Peyer's patch (tissue), 4 donors: Measurements from ENCODE around the gene IPCEF1. TPM values are rescaled to one million over a fixed set of nuclear protein-coding genes. Genes with fewer than 3 reads are reported as not detected.
A peak's percentile ranks its signal among the peaks of the same experiment; 100 is the strongest.

Experiments
- DNase-seq, 3 donors: peaks; one replicate each; pipeline ENCODE4 v3.0.0-alpha.2; 2017 to 2019
- H3K27ac ChIP-seq, 4 donors: fragments of 200-600 bp; sonication (generic); one replicate each; pipeline ENCODE4 v1.5.1; 2016 to 2019
- H3K27me3 ChIP-seq, 2 donors: fragments of 200-600 bp; sonication (generic); one replicate each; pipeline ENCODE4 v1.5.1; 2019
- H3K36me3 ChIP-seq, 3 donors: fragments of 200-600 bp; sonication (generic); one replicate each; pipeline ENCODE4 v1.5.1; 2016 to 2019
- H3K4me1 ChIP-seq, 4 donors: fragments of 200-600 bp; sonication (generic); one replicate each; pipeline ENCODE4 v1.5.1; 2016 to 2019
- H3K4me3 ChIP-seq, 4 donors: fragments of 200-600 bp; sonication (generic); 1 replicate in 3 of 4; 2 replicates in 1 of 4; pipeline ENCODE4 v1.5.1; 2016 to 2019; ENCODE audit warnings: mild to moderate bottlenecking in 1 of 4
- H3K9me3 ChIP-seq, 4 donors: fragments of 200-600 bp; sonication (generic); one replicate each; pipeline ENCODE4 v1.5.1; 2016 to 2019; ENCODE audit warnings: mild to moderate bottlenecking in 1 of 4
- CTCF ChIP-seq, 6 experiments: fragments of 450-650 bp in 4 of 6; fragments of 200-600 bp in 2 of 6; sonication (generic) in 1 of 6; IDR thresholded peaks; one replicate each; pipeline ENCODE4 v1.5.1; 2017 to 2019; ENCODE audit warnings: antibody characterized with exemption in 6 of 6, mild to moderate bottlenecking in 3 of 6, moderate library complexity in 1 of 6
- POLR2A ChIP-seq, 2 donors: fragments of 450-650 bp; IDR thresholded peaks; one replicate each; pipeline ENCODE4 v1.5.1; 2017; ENCODE audit warnings: antibody characterized with exemption in 2 of 2, mild to moderate bottlenecking in 2 of 2, moderate library complexity in 2 of 2
- total RNA-seq, 4 donors: library from RNA; depleted of rRNA; stranded (reverse); fragments of >200 nt; gene quantifications; one replicate each; pipeline ENCODE4 v1.1.0, GENCODE V29; 2016

The IPCEF1 gene
- total RNA-seq, 4 donors from 2014 or later = 2.1 to 19.8 (median 9.4) TPM

GRCh38 chr6:154229786-154230185, 126.8 kb downstream of the IPCEF1 start:
- no peaks in the 10 kb centered on the region for H3K9me3 ChIP-seq
- H3K4me3 ChIP-seq = peak overlapping the region in 3 of 4 donors; percentile 1 to 10 (median 10)
- TF ChIP-seq POLR2A (IDR thresholded peaks at IDR 0.05) (no peak), CTCF (IDR thresholded peaks at IDR 0.05) (no peak)
- no peaks in the 10 kb centered on the region for H3K27me3 ChIP-seq
- no peak overlapping the region for H3K27ac ChIP-seq
- H3K4me1 ChIP-seq = peaks cover 0 to 4% (median 0%) of the 10 kb centered on the region in 4 donors
- no peak for DNase-seq
- H3K36me3 ChIP-seq = no peaks in the 10 kb centered on the region

GRCh38 chr6:154228521-154228905, 128.1 kb downstream of the IPCEF1 start:
- Histone ChIP-seq H3K27me3 (no peaks in the 10 kb centered on the region), H3K36me3 (no peaks in the 10 kb centered on the region), H3K9me3 (no peaks in the 10 kb centered on the region), H3K27ac (no peak overlapping the region), H3K4me3 (no peak overlapping the region), H3K4me1 (peaks cover 0 to 4% (median 0%) of the 10 kb centered on the region in 4 donors)
- no peak for TF ChIP-seq CTCF (IDR thresholded peaks at IDR 0.05)
- TF ChIP-seq POLR2A (IDR thresholded peaks at IDR 0.05) = no peak
- DNase-seq = no peak

GRCh38 chr6:154227862-154228520, 128.6 kb downstream of the IPCEF1 start:
- peaks cover 0 to 4% (median 0%) of the 10 kb centered on the region in 4 donors for H3K4me1 ChIP-seq
- no peaks in the 10 kb centered on the region for H3K9me3 ChIP-seq
- no peak for DNase-seq
- TF ChIP-seq CTCF (IDR thresholded peaks at IDR 0.05) = no peak
- TF ChIP-seq POLR2A (IDR thresholded peaks at IDR 0.05) = no peak
- H3K36me3 ChIP-seq = no peaks in the 10 kb centered on the region
- H3K4me3 ChIP-seq = no peak overlapping the region
- no peak overlapping the region for H3K27ac ChIP-seq
- H3K27me3 ChIP-seq = no peaks in the 10 kb centered on the region

GRCh38 chr6:154226461-154226860, 130.1 kb downstream of the IPCEF1 start:
- no peak for DNase-seq
- no peak for TF ChIP-seq CTCF (IDR thresholded peaks at IDR 0.05)
- TF ChIP-seq POLR2A (IDR thresholded peaks at IDR 0.05) = no peak
- Histone ChIP-seq H3K27me3 (no peaks in the 10 kb centered on the region), H3K27ac (no peak overlapping the region), H3K36me3 (no peaks in the 10 kb centered on the region), H3K4me1 (peaks cover 0 to 4% (median 0%) of the 10 kb centered on the region in 4 donors), H3K9me3 (no peaks in the 10 kb centered on the region), H3K4me3 (no peak overlapping the region)

GRCh38 chr6:154223296-154223695, 133.3 kb downstream of the IPCEF1 start:
- Histone ChIP-seq H3K27ac (no peak overlapping the region), H3K9me3 (no peaks in the 10 kb centered on the region), H3K4me3 (no peak overlapping the region), H3K36me3 (no peaks in the 10 kb centered on the region), H3K27me3 (no peaks in the 10 kb centered on the region), H3K4me1 (no peaks in the 10 kb centered on the region)
- DNase-seq = no peak
- TF ChIP-seq CTCF (IDR thresholded peaks at IDR 0.05) (no peak), POLR2A (IDR thresholded peaks at IDR 0.05) (no peak)
